Endothelial cell of umbilical vein (primary cell): ENCODE results near the gene EPB41L1. TPM values are rescaled to one million over a fixed set of nuclear protein-coding genes. Genes with fewer than 3 reads are reported as not detected.
A peak's percentile ranks its signal among the peaks of the same experiment; 100 is the strongest.

Experiments
- BruUV-seq: library from RNA; stranded (reverse); fragments of 400-500 nt; replicated peaks from 2 replicates; lab custom pipeline; 2021; lab: Mats Ljungman, UMichigan
- CTCF ChIA-PET: fragments of 300-600, 350-600 bp; sonication (Branson Sonifier 250); formaldehyde crosslinking; loops from one replicate; lab custom pipeline; 2021; ENCODE audit warnings: antibody characterized with exemption, inconsistent platforms; lab: Charles Lee
- POLR2A ChIA-PET: fragments of 300-600, 350-600 bp; sonication (Branson Sonifier 250); formaldehyde crosslinking; loops from one replicate; lab custom pipeline; 2021; ENCODE audit warnings: antibody characterized with exemption, inconsistent platforms; lab: Charles Lee
- DNase-seq: peaks from one replicate; pipeline ENCODE4 v3.0.0-alpha.2; 2011; ENCODE audit warnings: low read depth, low spot score
- FAIRE-seq: peaks from 2 replicates; lab custom pipeline; 2011; peaks lifted over from hg19 to GRCh38; lab: Jason Lieb, UNC
- H2AFZ ChIP-seq: 2 replicates; pipeline ENCODE4 v1.6.0; 2012; ENCODE audit warnings: low read depth, low read length, control low read depth, inconsistent platforms
- H3K27ac ChIP-seq: 2 replicates; pipeline ENCODE4 v1.5.1; 2011; ENCODE audit warnings: low read depth, mild to moderate bottlenecking, control low read depth, low read length, moderate library complexity; ENCODE audit not compliant: insufficient read depth
- H3K27me3 ChIP-seq, 2 experiments: 2 replicates each; pipeline versions ENCODE4 v1.6.0 to v1.6.1; 2011; ENCODE audit warnings: low read length in 2 of 2, mixed read lengths in 1 of 2; ENCODE audit not compliant: control insufficient read depth in 2 of 2, insufficient read depth in 2 of 2
- H3K36me3 ChIP-seq, 2 experiments: 2 replicates in 1 of 2; 3 replicates in 1 of 2; pipeline ENCODE4 v1.5.1; 2011; ENCODE audit warnings: low read length in 2 of 2, mild to moderate bottlenecking in 1 of 2, moderate library complexity in 1 of 2; ENCODE audit not compliant: control insufficient read depth in 2 of 2, insufficient read depth in 2 of 2; ENCODE audit errors: extremely low read depth in 1 of 2
- H3K4me1 ChIP-seq: 3 replicates; pipeline ENCODE4 v1.5.1; 2011; ENCODE audit warnings: mild to moderate bottlenecking, low read length; ENCODE audit not compliant: control insufficient read depth, insufficient read depth; ENCODE audit errors: extremely low read depth
- H3K4me2 ChIP-seq: 2 replicates; pipeline ENCODE4 v1.6.1; 2011; ENCODE audit warnings: low read length, control low read depth, mixed read lengths; ENCODE audit not compliant: insufficient read depth
- H3K4me3 ChIP-seq, 3 experiments: fragments of 200-600 bp in 1 of 3; sonication (generic), shearing (Covaris generic) in 1 of 3; replicated peaks in 1 of 3; 2 replicates each; pipeline ENCODE4 v1.5.1; 2011 to 2016; ENCODE audit warnings: control low read depth in 3 of 3, low read length in 3 of 3, mild to moderate bottlenecking in 2 of 3, inconsistent platforms in 1 of 3, low read depth in 1 of 3, moderate library complexity in 1 of 3; ENCODE audit not compliant: insufficient read depth in 1 of 3
- H3K79me2 ChIP-seq: 2 replicates; pipeline ENCODE4 v1.6.0; 2012; ENCODE audit warnings: low read length, inconsistent platforms; ENCODE audit not compliant: control insufficient read depth, insufficient read depth
- H3K9ac ChIP-seq: replicated peaks from 2 replicates; pipeline ENCODE3; 2011; ENCODE audit warnings: low read length, control low read depth; ENCODE audit not compliant: insufficient read depth; ENCODE audit errors: extremely low read depth
- H3K9me1 ChIP-seq: replicated peaks from 3 replicates; pipeline ENCODE4 v1.6.0; 2011; ENCODE audit warnings: mild to moderate bottlenecking, low read length; ENCODE audit not compliant: control insufficient read depth, insufficient read depth; ENCODE audit errors: extremely low read depth
- H3K9me3 ChIP-seq: replicated peaks from 2 replicates; pipeline ENCODE4 v1.5.1; 2012; ENCODE audit warnings: low read length, inconsistent platforms; ENCODE audit not compliant: control insufficient read depth, insufficient read depth
- H4K20me1 ChIP-seq: replicated peaks from 2 replicates; pipeline ENCODE3; 2011; ENCODE audit warnings: mild to moderate bottlenecking, low read length; ENCODE audit not compliant: control insufficient read depth, insufficient read depth; ENCODE audit errors: extremely low read depth
- CTCF ChIP-seq, 2 donors: IDR thresholded peaks; 1 replicate in 1 of 2; 2 replicates in 1 of 2; pipeline ENCODE4 v1.5.1; 2011; ENCODE audit warnings: low read length in 2 of 2, mild to moderate bottlenecking in 2 of 2, moderate library complexity in 2 of 2, control low read depth in 1 of 2, inconsistent platforms in 1 of 2, low read depth in 1 of 2; ENCODE audit not compliant: insufficient read depth in 1 of 2; ENCODE audit errors: extremely low read depth in 1 of 2
- EZH2 ChIP-seq: IDR thresholded peaks from 2 replicates; pipeline ENCODE4 v1.6.1; 2012; ENCODE audit warnings: borderline replicate concordance, low read depth, mild to moderate bottlenecking, moderate library complexity, low read length, inconsistent platforms; ENCODE audit not compliant: severe bottlenecking
- FOS ChIP-seq: IDR thresholded peaks from 2 replicates; pipeline ENCODE4 v1.6.1; 2011; ENCODE audit warnings: mild to moderate bottlenecking, low read length, moderate library complexity, borderline replicate concordance; ENCODE audit not compliant: insufficient read depth
- GATA2 ChIP-seq: IDR thresholded peaks from 2 replicates; pipeline ENCODE4 v1.7.0; 2011; ENCODE audit warnings: low read depth, mild to moderate bottlenecking, moderate library complexity, mixed read lengths, low read length; ENCODE audit not compliant: insufficient read length, insufficient read depth
- JUN ChIP-seq: IDR thresholded peaks from 2 replicates; pipeline ENCODE4 v1.6.1; 2011; ENCODE audit warnings: borderline replicate concordance, low read depth; ENCODE audit not compliant: insufficient read length, insufficient read depth
- MAX ChIP-seq: IDR thresholded peaks from 2 replicates; pipeline ENCODE4 v1.6.1; 2011; ENCODE audit not compliant: insufficient read depth, insufficient read length
- MYC ChIP-seq: IDR thresholded peaks from one replicate; pipeline ENCODE4 v1.6.1; 2011; ENCODE audit warnings: mild to moderate bottlenecking, low read depth, low read length
- dilution Hi-C: fragments of 300-500 bp; cut with MboI; formaldehyde crosslinking; loops from one replicate; pipeline ENCODE4 v1.15.0; 2019; ENCODE audit warnings: low sequenced_read_pairs; ENCODE audit not compliant: extremely low pct_ligation_motif_present
- intact Hi-C: fragments of 100-400 bp; cut with micrococcal nuclease; formaldehyde crosslinking; loops from one replicate; pipeline ENCODE4 v1.10.0; 2022
- polyA plus RNA-seq, 4 experiments: library from polyadenylated mRNA; depleted of rRNA in 3 of 4; stranded (reverse) in 3 of 4; unstranded in 1 of 4; fragments of >200 nt; gene quantifications; 2 replicates each; pipeline versions ENCODE4 v1.2.1 to v1.2.3, GENCODE V29; 2011 to 2012; ENCODE audit warnings: missing spikeins in 1 of 4
- total RNA-seq: library from RNA; stranded (reverse); gene quantifications from 2 replicates; pipeline ENCODE4 v1.2.3, GENCODE V29; 2021

EPB41L1 gene
- total and polyA plus RNA-seq, 2 donors (not counting 3 experiments of a cell fraction or from before 2014, with no cell fraction given) = 6.1 to 12.2 TPM

- dilution Hi-C loops = no loop called here
- H4K20me1 ChIP-seq = no peaks in the 10 kb centered on the region
- H3K9me3 ChIP-seq = no peaks in the 10 kb centered on the region
- H3K9ac ChIP-seq = no peak overlapping the region
- peaks cover 0 to 4% of the 10 kb centered on the region in 2 experiments for H3K27me3 ChIP-seq
- H3K4me3 ChIP-seq = no peak overlapping the region
- DNase-seq = no peak
- no peak overlapping the region for H3K27ac ChIP-seq
- H3K79me2 ChIP-seq = no peaks in the 10 kb centered on the region
- H3K36me3 ChIP-seq = no peaks in the 10 kb centered on the region
- intact Hi-C loops = no loop called here
- no peaks in the 10 kb centered on the region for H3K4me1 ChIP-seq
- BruUV-seq = no TSS peak
- ChIA-PET CTCF (interaction anchor here (1.1 to 6.3 kb wide), 10 partner anchors 8 to 237 kb away, joined by 4 to 203 read pairs (median 18); no protein-coding TSS in a partner anchor), POLR2A (no interaction called here)
- FAIRE-seq = no peak
- no peak overlapping the region for H3K4me2 ChIP-seq
- H3K9me1 ChIP-seq = no peaks in the 10 kb centered on the region
- no peak for TF ChIP-seq FOS
- no peak for TF ChIP-seq MYC
- no peak for TF ChIP-seq GATA2
- TF ChIP-seq JUN = no peak
- no peak for TF ChIP-seq EZH2
- TF ChIP-seq MAX = no peak
- no peak overlapping the region for H2AFZ ChIP-seq
Measured at GRCh38 chr20:36201198-36201597, 46.7 kb downstream of the EPB41L1 start.

- POLR2A ChIA-PET = no interaction called here
- dilution Hi-C loops = no loop called here
- CTCF ChIA-PET = interaction anchor here (0.5 to 6.3 kb wide), 112 partner anchors 8 to 979 kb away, joined by 3 to 203 read pairs (median 4); partner anchors contain the start of genes AAR2 and SCAND1
- Histone ChIP-seq H3K27ac (no peak overlapping the region), H3K4me2 (no peak overlapping the region), H3K9me1 (no peaks in the 10 kb centered on the region), H3K9ac (no peak overlapping the region), H2AFZ (no peak overlapping the region), H3K4me3 (no peak overlapping the region), H4K20me1 (no peaks in the 10 kb centered on the region), H3K9me3 (no peaks in the 10 kb centered on the region), H3K27me3 (peaks cover 0 to 4% of the 10 kb centered on the region in 2 experiments), H3K36me3 (no peaks in the 10 kb centered on the region), H3K4me1 (no peaks in the 10 kb centered on the region), H3K79me2 (no peaks in the 10 kb centered on the region)
- intact Hi-C loops = loop anchor here (1.0 to 2.0 kb wide), 2 partner anchors 196 to 236 kb away; no protein-coding TSS in a partner anchor
- FAIRE-seq (peak; percentile 80), DNase-seq (peak; percentile 35)
- TF ChIP-seq MAX (no peak), CTCF (IDR thresholded peaks at IDR 0.05; ENCODE audit: extremely low read depth in 1 of 2, insufficient read depth in 1 of 2, low read depth in 1 of 2, low read length in 2 of 2) (peak; percentile 94 to 99)
- BruUV-seq = no TSS peak
Measured at GRCh38 chr20:36202891-36203338, 48.4 kb downstream of the EPB41L1 start.
